GM12878 (cell line): Measurements from ENCODE around the gene SPATA12. TPM values are rescaled to one million over a fixed set of nuclear protein-coding genes. Genes with fewer than 3 reads are reported as not detected.

Source experiments
- ATAC-seq: fragments of 200-7000 bp; cut with Tn5 transposase; 3 replicates; pipeline ENCODE4 v1.9.1; 2020; ENCODE audit warnings: mild to moderate bottlenecking, moderate library complexity
- BruUV-seq: library from RNA; stranded (reverse); fragments of 400-500 nt; replicated peaks from 2 replicates; lab custom pipeline; 2021; lab: Mats Ljungman, UMichigan
- CTCF ChIA-PET: fragments of 300-600 bp; sonication (Branson Sonifier 250); formaldehyde crosslinking; extraction: SDS; loops from one replicate; lab custom pipeline; 2021; ENCODE audit warnings: inconsistent platforms; lab: Yijun Ruan, JAX
- POLR2A ChIA-PET: fragments of 350-600 bp; formaldehyde crosslinking; extraction: SDS; loops from one replicate; lab custom pipeline; 2021; ENCODE audit warnings: inconsistent platforms; lab: Charles Lee
- RAD21 ChIA-PET: fragments of 300-600 bp; sonication (Branson Sonifier 250); formaldehyde crosslinking; loops from one replicate; lab custom pipeline; 2023; ENCODE audit warnings: antibody characterized with exemption; ENCODE audit not compliant: unreplicated experiment; lab: Charles Lee
- SMC1A ChIA-PET: fragments of 300-600 bp; sonication (Branson Sonifier 250); formaldehyde crosslinking; loops from one replicate; lab custom pipeline; 2023; ENCODE audit not compliant: unreplicated experiment, uncharacterized antibody; lab: Charles Lee
- DNase-seq: peaks from one replicate; pipeline ENCODE4 v3.0.0-alpha.2; 2011; ENCODE audit warnings: low read depth, low spot score
- FAIRE-seq: peaks from 3 replicates; lab custom pipeline; 2011; peaks lifted over from hg19 to GRCh38; lab: Jason Lieb, UNC
- H2AFZ ChIP-seq: 2 replicates; pipeline ENCODE4 v1.6.0; 2011; ENCODE audit warnings: low read depth, low read length, control low read depth; ENCODE audit not compliant: control insufficient read depth
- H3K27ac ChIP-seq: 2 replicates; pipeline ENCODE4 v1.5.1; 2011; ENCODE audit warnings: control low read depth; ENCODE audit not compliant: control insufficient read depth, insufficient read depth
- H3K27me3 ChIP-seq, 2 experiments: replicated peaks in 1 of 2; 2 replicates each; pipeline versions ENCODE4 v1.6.0 to v1.6.1; 2011; ENCODE audit warnings: low read length in 1 of 2; ENCODE audit not compliant: control insufficient read depth in 2 of 2, insufficient read depth in 2 of 2
- H3K36me3 ChIP-seq, 2 experiments: 2 replicates each; pipeline ENCODE4 v1.5.1; 2011; ENCODE audit warnings: low read length in 1 of 2; ENCODE audit not compliant: control insufficient read depth in 2 of 2, insufficient read depth in 2 of 2
- H3K4me1 ChIP-seq: 2 replicates; pipeline ENCODE4 v1.6.1; 2011; ENCODE audit warnings: mild to moderate bottlenecking, low read length, moderate library complexity, mixed read lengths; ENCODE audit not compliant: control insufficient read depth, insufficient read depth
- H3K4me2 ChIP-seq: 2 replicates; pipeline ENCODE4 v1.6.0; 2011; ENCODE audit warnings: control low read depth; ENCODE audit not compliant: control insufficient read depth, insufficient read depth
- H3K4me3 ChIP-seq: fragments of 200-600 bp; sonication (generic); 2 replicates; pipeline ENCODE4 v1.5.1; 2016
- H3K79me2 ChIP-seq: 2 replicates; pipeline ENCODE4 v1.6.0; 2011; ENCODE audit warnings: low read length; ENCODE audit not compliant: control insufficient read depth, insufficient read depth
- H3K9ac ChIP-seq: 2 replicates; pipeline ENCODE4 v1.8.0; 2011; ENCODE audit warnings: low read length, control low read depth, mixed read lengths; ENCODE audit not compliant: control insufficient read depth, insufficient read depth
- H3K9me3 ChIP-seq: replicated peaks from 3 replicates; pipeline ENCODE4 v1.5.1; 2011; ENCODE audit warnings: mild to moderate bottlenecking, low read length; ENCODE audit not compliant: control insufficient read depth, insufficient read depth
- H4K20me1 ChIP-seq: 2 replicates; pipeline ENCODE4 v1.6.0; 2011; ENCODE audit not compliant: control insufficient read depth, insufficient read depth
- BRCA1 ChIP-seq: IDR thresholded peaks from 2 replicates; pipeline ENCODE4 v1.6.1; 2011; ENCODE audit warnings: low read depth, low read length, improper control_type of control experiment
- IKZF1 ChIP-seq: fragments of 450-650 bp; conservative IDR thresholded peaks from 2 replicates; pipeline ENCODE4 v1.6.1; 2017; ENCODE audit warnings: antibody characterized with exemption, mild to moderate bottlenecking
- MYC ChIP-seq: IDR thresholded peaks from 2 replicates; pipeline ENCODE4 v1.6.1; 2011; ENCODE audit warnings: mild to moderate bottlenecking, low read length, moderate library complexity, inconsistent platforms; ENCODE audit not compliant: insufficient read depth, insufficient replicate concordance, insufficient read length, severe bottlenecking
- NFXL1 ChIP-seq: fragments of 450-650 bp; IDR thresholded peaks from 2 replicates; pipeline ENCODE4 v1.6.1; 2017; ENCODE audit warnings: antibody characterized with exemption, mild to moderate bottlenecking, borderline replicate concordance
- RBBP5 ChIP-seq: fragments of 200-600 bp; sonication (generic); conservative IDR thresholded peaks from 2 replicates; pipeline ENCODE4 v1.6.1; 2016
- SUZ12 ChIP-seq: fragments of 200-600 bp; sonication (generic); IDR thresholded peaks from one replicate; pipeline ENCODE4 v1.6.1; 2018; ENCODE audit warnings: antibody characterized with exemption, mild to moderate bottlenecking; ENCODE audit not compliant: unreplicated experiment
- in situ Hi-C: fragments of 300-500 bp; cut with MboI; formaldehyde crosslinking; loops from 9 replicates; pipeline ENCODE4 v1.14.3; 2018; ENCODE audit warnings: mixed read lengths
- intact Hi-C: fragments of 100-400 bp; cut with micrococcal nuclease; formaldehyde crosslinking; loops from one replicate; pipeline ENCODE4 v1.14.2; 2022; ENCODE audit not compliant: unreplicated experiment
- polyA plus RNA-seq, 11 experiments: library from polyadenylated mRNA; depleted of rRNA in 4 of 11; unstranded in 6 of 11; stranded (reverse) in 5 of 11; fragments of >200 nt; fragmentation: Nextera tagmentation in 4 of 11; fragmentation: Illumina TruSeq in 1 of 11; extraction: Ambion mirVana in 4 of 11; extraction: Trizol in 1 of 11; gene quantifications; 1 replicate in 1 of 11; 2 replicates in 10 of 11; pipeline versions ENCODE4 v1.2.1 to v1.2.3, GENCODE V29; 2011 to 2016; ENCODE audit warnings: inconsistent platforms in 2 of 11, missing spikeins in 2 of 11, low read depth in 1 of 11
- total RNA-seq, 4 experiments: library from RNA; depleted of rRNA in 3 of 4; stranded (reverse); fragments of >200 nt in 3 of 4; fragmentation: Illumina TruSeq in 1 of 4; extraction: Trizol in 1 of 4; gene quantifications; 2 replicates each; pipeline versions ENCODE4 v1.2.1 to v1.2.3, GENCODE V29; 2013 to 2021
- TF ChIP-seq, protein P1 (sequence below): IDR thresholded peaks from 2 replicates; pipeline ENCODE4 v1.6.1; 2012; ENCODE audit warnings: mild to moderate bottlenecking, low read depth, low read length
- TF ChIP-seq, protein P2 (sequence below): IDR thresholded peaks from 2 replicates; pipeline ENCODE4 v1.6.1; 2011; ENCODE audit warnings: borderline replicate concordance, low read depth, mild to moderate bottlenecking, moderate library complexity, mixed read lengths, low read length; ENCODE audit not compliant: insufficient read depth; ENCODE audit errors: extremely low read length
- TF ChIP-seq, protein P3 (sequence below): fragments of 450-650 bp; IDR thresholded peaks from 2 replicates; pipeline ENCODE4 v1.6.1; 2017; ENCODE audit warnings: low read depth, mild to moderate bottlenecking, moderate library complexity
- TF ChIP-seq, protein P4 (sequence below): fragments of 450-650 bp; IDR thresholded peaks from 2 replicates; pipeline ENCODE4 v1.6.1; 2017; ENCODE audit warnings: mild to moderate bottlenecking, moderate library complexity

Gene SPATA12
- total and polyA plus RNA-seq, 10 of the 15 experiments (the other 5 are each of a cell fraction or from before 2014, with no cell fraction given): 0.03 to 0.69 (median 0.37) TPM

DNA sequence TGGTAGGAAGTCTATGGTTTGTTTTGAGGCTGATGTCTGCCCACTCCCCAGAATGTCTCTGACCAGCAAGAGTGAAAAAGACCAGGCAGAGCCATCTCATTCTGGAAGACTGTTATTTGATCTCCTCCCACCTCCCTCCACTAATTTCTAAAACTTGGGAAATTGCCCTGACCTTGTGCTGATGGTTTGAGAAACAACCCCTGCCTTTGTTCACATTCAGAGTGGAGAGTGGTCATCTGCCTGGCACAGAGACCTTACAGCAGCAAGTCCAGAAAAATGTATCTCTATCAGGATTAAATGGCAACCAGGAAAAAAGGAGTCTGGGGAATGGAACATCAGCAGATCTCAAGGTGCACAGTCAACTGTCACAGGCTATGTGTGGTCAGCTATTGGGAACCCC, 25.7 kb downstream of the SPATA12 start:
- Histone ChIP-seq H3K9me3 (no peaks in the 10 kb centered on the region), H3K4me2 (no peak overlapping the region), H3K9ac (no peak overlapping the region), H3K27ac (no peak overlapping the region), H3K36me3 (no peaks in the 10 kb centered on the region), H2AFZ (no peak overlapping the region), H4K20me1 (no peaks in the 10 kb centered on the region), H3K27me3 (no peaks in the 10 kb centered on the region), H3K4me3 (no peak overlapping the region), H3K4me1 (no peaks in the 10 kb centered on the region), H3K79me2 (no peaks in the 10 kb centered on the region)
- in situ Hi-C loops: no loop called here
- DNase-seq: no peak
- POLR2A ChIA-PET: no interaction called here
- CTCF ChIA-PET: interaction anchor here (0.6 to 2.0 kb wide), 3 partner anchors 13 to 97 kb away, joined by 3 to 6 read pairs (median 5); no protein-coding TSS in a partner anchor
- SMC1A ChIA-PET: no interaction called here
- FAIRE-seq: no peak
- RAD21 ChIA-PET: no interaction called here
- TF ChIP-seq, protein P1, sequence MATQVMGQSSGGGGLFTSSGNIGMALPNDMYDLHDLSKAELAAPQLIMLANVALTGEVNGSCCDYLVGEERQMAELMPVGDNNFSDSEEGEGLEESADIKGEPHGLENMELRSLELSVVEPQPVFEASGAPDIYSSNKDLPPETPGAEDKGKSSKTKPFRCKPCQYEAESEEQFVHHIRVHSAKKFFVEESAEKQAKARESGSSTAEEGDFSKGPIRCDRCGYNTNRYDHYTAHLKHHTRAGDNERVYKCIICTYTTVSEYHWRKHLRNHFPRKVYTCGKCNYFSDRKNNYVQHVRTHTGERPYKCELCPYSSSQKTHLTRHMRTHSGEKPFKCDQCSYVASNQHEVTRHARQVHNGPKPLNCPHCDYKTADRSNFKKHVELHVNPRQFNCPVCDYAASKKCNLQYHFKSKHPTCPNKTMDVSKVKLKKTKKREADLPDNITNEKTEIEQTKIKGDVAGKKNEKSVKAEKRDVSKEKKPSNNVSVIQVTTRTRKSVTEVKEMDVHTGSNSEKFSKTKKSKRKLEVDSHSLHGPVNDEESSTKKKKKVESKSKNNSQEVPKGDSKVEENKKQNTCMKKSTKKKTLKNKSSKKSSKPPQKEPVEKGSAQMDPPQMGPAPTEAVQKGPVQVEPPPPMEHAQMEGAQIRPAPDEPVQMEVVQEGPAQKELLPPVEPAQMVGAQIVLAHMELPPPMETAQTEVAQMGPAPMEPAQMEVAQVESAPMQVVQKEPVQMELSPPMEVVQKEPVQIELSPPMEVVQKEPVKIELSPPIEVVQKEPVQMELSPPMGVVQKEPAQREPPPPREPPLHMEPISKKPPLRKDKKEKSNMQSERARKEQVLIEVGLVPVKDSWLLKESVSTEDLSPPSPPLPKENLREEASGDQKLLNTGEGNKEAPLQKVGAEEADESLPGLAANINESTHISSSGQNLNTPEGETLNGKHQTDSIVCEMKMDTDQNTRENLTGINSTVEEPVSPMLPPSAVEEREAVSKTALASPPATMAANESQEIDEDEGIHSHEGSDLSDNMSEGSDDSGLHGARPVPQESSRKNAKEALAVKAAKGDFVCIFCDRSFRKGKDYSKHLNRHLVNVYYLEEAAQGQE: no peak
- TF ChIP-seq NFXL1 (no peak), SUZ12 (no peak), BRCA1 (no peak), IKZF1 (no peak), RBBP5 (no peak), MYC (no peak)
- TF ChIP-seq, protein P2, sequence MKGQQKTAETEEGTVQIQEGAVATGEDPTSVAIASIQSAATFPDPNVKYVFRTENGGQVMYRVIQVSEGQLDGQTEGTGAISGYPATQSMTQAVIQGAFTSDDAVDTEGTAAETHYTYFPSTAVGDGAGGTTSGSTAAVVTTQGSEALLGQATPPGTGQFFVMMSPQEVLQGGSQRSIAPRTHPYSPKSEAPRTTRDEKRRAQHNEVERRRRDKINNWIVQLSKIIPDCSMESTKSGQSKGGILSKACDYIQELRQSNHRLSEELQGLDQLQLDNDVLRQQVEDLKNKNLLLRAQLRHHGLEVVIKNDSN: no peak
- TF ChIP-seq, protein P3, sequence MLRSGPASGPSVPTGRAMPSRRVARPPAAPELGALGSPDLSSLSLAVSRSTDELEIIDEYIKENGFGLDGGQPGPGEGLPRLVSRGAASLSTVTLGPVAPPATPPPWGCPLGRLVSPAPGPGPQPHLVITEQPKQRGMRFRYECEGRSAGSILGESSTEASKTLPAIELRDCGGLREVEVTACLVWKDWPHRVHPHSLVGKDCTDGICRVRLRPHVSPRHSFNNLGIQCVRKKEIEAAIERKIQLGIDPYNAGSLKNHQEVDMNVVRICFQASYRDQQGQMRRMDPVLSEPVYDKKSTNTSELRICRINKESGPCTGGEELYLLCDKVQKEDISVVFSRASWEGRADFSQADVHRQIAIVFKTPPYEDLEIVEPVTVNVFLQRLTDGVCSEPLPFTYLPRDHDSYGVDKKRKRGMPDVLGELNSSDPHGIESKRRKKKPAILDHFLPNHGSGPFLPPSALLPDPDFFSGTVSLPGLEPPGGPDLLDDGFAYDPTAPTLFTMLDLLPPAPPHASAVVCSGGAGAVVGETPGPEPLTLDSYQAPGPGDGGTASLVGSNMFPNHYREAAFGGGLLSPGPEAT: no peak
- TF ChIP-seq, protein P4, sequence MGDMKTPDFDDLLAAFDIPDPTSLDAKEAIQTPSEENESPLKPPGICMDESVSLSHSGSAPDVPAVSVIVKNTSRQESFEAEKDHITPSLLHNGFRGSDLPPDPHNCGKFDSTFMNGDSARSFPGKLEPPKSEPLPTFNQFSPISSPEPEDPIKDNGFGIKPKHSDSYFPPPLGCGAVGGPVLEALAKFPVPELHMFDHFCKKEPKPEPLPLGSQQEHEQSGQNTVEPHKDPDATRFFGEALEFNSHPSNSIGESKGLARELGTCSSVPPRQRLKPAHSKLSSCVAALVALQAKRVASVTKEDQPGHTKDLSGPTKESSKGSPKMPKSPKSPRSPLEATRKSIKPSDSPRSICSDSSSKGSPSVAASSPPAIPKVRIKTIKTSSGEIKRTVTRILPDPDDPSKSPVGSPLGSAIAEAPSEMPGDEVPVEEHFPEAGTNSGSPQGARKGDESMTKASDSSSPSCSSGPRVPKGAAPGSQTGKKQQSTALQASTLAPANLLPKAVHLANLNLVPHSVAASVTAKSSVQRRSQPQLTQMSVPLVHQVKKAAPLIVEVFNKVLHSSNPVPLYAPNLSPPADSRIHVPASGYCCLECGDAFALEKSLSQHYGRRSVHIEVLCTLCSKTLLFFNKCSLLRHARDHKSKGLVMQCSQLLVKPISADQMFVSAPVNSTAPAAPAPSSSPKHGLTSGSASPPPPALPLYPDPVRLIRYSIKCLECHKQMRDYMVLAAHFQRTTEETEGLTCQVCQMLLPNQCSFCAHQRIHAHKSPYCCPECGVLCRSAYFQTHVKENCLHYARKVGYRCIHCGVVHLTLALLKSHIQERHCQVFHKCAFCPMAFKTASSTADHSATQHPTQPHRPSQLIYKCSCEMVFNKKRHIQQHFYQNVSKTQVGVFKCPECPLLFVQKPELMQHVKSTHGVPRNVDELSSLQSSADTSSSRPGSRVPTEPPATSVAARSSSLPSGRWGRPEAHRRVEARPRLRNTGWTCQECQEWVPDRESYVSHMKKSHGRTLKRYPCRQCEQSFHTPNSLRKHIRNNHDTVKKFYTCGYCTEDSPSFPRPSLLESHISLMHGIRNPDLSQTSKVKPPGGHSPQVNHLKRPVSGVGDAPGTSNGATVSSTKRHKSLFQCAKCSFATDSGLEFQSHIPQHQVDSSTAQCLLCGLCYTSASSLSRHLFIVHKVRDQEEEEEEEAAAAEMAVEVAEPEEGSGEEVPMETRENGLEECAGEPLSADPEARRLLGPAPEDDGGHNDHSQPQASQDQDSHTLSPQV: no peak
- TF ChIP-seq, all 136 proteins: peak for 0
- no TSS peak for BruUV-seq
- ATAC-seq: no peak
- intact Hi-C loops: no loop called here
